ENCODE data around the gene PFKFB2.
"Not testable (repeated sequence)": the region's sequence is repeated elsewhere in the genome, so short reads cannot be mapped to it uniquely, and the experiment has no call there.

The PFKFB2 gene

DNA sequence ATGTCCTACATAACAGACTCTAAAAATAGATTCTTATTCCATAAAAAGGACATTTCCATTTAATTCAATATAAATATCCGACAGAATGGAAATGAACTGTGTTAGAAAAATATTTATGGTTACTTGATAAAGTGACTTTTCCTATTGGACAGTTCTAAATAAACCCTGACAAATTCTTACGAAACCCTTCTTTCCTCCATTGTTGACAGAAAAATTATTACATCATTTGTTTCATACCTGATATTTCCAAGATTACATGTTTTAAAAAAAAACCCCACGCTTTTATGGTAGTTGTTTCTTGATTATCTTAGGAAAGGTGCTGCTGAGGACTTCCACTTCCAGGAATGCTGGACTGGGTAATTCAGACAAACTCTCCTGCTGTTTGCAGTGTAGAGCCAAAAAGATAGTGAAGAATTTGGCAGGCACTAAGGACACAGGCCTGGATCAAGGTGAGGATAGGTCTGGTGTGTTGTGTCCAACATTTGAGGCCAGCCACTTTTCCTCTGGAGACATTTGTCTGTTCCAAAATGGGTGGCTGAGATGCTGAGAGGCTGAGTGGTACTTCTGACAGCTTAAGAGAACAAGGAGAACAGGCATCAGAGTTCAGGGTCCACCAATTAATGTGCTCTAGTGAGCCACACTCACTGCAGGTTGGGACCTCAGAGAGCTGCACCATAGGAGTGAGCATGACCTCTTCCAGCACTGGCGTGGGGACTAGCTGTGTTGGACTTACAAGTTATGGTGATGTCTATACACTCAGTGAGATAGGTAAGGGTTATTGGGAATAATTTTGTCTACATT, 13.5 kb upstream of the PFKFB2 start:
- DNase-seq: no peak

DNA sequence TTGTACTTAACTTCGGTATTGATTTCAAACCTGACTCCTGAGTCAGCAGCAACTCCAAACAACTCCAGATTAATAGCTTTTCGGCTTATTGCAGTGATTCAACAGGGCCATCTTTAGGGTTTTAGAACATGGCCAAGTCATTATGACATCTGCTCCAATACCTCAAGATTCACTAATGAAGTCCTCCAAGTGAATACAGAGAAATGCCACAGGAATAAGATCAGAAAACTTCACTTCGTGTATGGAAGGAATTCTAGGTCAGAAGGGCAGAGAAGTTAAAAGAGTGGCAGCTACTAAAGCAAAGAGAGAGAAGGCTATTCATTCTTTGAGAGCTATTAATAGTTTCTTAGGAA, 12.9 kb upstream of the PFKFB2 start:
- no peak for DNase-seq

GRCh38 chr1:207041397-207041796, 11.7 kb upstream of the PFKFB2 start:
- not testable (repeated sequence) for DNase-seq

GRCh38 chr1:207045453-207045852, 7.6 kb upstream of the PFKFB2 start:
- DNase-seq: no peak

DNA sequence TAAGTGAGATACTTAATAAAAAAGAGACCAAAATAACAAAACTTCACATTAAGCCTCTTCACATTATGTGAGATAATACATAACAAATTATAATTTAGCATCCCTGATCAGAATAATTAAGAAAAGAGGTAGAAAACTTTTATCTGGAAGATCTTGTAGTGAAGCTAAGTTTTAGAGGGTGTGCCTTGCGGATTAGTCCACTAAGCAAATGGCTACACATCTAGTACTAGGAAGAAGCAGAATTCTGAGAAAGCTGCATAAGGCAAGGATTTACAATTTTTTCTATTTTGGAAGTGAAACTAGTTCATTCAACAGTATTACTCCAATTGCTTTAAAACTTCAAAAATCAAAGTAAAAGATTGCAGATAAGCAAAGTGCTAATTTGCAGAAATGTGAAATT, 5.6 kb upstream of the PFKFB2 start:
- DNase-seq: no peak

DNA sequence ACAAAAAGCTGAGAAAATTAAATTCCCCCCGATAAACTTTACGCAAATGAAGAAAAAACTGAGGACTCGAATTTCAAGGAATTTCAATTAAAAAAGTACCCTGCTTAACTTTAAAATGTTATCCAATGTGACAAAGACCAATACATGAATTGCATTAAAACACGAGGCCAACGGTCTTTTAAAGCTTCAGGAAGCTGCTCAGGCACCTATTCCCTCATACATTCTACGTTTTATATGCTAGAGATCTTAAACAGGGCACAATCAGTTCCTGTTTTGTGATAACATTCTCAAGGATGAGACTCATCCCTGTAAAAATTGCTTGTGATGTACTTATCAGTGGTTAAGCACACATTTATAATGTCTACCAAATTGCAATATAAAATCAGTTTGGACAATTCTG, 5.0 kb upstream of the PFKFB2 start:
- DNase-seq: no peak

DNA sequence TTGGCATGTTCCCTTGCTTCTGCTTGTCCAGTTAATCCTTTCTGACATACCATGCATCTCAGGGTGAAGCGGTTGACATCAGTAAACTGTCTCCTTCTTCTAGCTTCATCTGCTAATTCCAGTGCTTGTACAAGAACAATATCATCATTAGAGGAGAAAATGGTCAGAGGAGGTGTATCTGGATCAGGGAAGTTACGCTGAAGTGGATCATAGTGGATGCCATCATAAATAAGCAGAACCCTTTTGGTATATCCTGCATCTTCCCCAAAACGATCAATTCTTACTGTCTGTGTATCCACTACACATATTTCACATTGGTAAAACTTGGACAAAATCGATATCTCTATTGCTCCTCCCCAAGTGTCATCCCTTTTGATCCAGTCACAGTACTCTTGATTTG, 4.0 kb upstream of the PFKFB2 start:
- DNase-seq: no peak

- DNase-seq: no peak
Measured at GRCh38 chr1:207049514-207049913, 3.6 kb upstream of the PFKFB2 start.

- peak in 16 of 51 donors; percentile 8 to 59 (median 32) for DNase-seq
Measured at GRCh38 chr1:207049974-207050391, 3.1 kb upstream of the PFKFB2 start.

GRCh38 chr1:207050480-207051190, 2.4 kb upstream of the PFKFB2 start:
- DNase-seq: peak; percentile 27 to 92 (median 75)

GRCh38 chr1:207051191-207051943, 1.7 kb upstream of the PFKFB2 start, which contains the start of gene YOD1:
Gene YOD1 (minus strand): TSS chr1:207051208. CDS start chr1:207051030, 178 bp downstream.
- peak in 10 of 51 donors; percentile 37 to 65 (median 58) for DNase-seq

GRCh38 chr1:207054491-207054890, 1.4 kb downstream of the PFKFB2 start:
- DNase-seq: peak in 1 of 51 donors; percentile 34

- DNase-seq: no peak
Measured at GRCh38 chr1:207055386-207056001, 2.4 kb downstream of the PFKFB2 start.

- DNase-seq: no peak
Measured at GRCh38 chr1:207056673-207057072, 3.6 kb downstream of the PFKFB2 start.

DNA sequence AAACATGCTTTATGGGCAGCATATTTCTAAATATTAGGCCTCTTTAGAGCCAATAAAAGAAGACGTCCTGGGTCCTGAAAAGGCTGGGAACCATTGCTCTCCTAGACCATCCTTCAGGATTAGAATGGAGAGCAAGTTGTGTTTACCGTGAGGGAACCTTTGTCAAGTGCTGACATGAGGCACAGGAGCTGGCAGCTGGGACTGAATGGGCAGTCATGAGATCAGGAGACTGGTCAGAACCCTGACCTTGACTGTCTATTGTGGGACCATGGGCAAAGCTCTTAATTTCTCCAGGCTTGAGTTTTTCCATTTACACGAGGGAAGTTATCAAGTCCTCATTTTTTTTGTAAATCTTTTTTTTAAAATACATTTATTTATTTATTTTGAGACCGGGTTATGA, 5.2 kb downstream of the PFKFB2 start:
- no peak for DNase-seq

GRCh38 chr1:207058878-207059867, 6.1 kb downstream of the PFKFB2 start:
- no peak for DNase-seq

DNA sequence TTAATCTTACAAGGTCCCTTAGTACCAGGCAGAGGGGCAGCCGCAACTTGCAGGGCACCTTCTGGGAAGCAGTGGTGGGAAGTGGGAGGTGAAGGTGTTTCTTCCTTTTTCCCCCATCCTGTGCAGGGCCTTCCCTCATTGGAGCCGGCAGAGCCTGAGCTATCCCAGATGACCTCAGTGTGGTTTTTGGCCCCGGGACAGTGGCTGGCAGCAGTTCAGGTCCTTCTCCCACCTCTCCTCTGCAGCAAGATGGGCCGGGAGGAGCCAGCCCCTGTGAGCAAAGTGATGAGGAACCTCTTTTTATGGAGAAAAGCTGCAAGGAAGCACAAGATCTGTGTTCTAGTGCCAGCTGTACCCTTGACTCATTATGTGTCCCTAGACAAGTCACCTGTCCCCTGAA, 6.8 kb downstream of the PFKFB2 start:
- no peak for DNase-seq

- DNase-seq: no peak
Measured at GRCh38 chr1:207060596-207060995, 7.5 kb downstream of the PFKFB2 start.

DNA sequence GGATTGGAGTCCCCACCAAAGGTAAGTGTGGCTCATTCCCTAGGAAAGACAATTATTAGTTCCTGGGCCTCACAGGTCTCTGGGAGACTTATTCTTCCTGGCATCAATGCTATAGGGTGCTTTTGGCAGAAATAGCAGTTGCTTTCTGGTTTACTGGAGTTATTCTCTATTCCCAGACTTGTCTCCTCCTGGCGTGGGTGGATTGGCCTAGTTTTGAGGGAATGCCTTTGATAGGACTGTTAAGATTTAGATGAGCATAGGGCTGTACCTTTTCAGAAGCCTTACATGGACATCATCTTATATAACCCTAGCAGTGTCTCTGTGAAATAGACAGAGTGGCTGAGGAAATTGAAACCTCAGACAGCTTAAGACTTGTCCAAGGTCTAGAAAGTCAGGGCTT, 9.0 kb downstream of the PFKFB2 start:
- no peak for DNase-seq

- no peak for DNase-seq
Measured at GRCh38 chr1:207063014-207063413, 9.9 kb downstream of the PFKFB2 start.

All from hypothalamus (tissue), 51 donors.